Mesenchymal stem cell (in vitro differentiated cells and primary cell): ENCODE results near the gene PLEKHS1.

Experiments used
- DNase-seq: peaks from one replicate; pipeline ENCODE4 v3.0.0-alpha.2; 2013
- H2AFZ ChIP-seq: one replicate; pipeline ENCODE4 v1.6.1; 2013; ENCODE audit warnings: low read depth, mild to moderate bottlenecking, control low read depth, inconsistent platforms, low read length, moderate library complexity
- H2AK5ac ChIP-seq: 2 replicates; pipeline ENCODE4 v1.6.1; 2013; ENCODE audit warnings: low read length, moderate library complexity, mild to moderate bottlenecking, inconsistent platforms; ENCODE audit not compliant: severe bottlenecking
- H2BK120ac ChIP-seq: one replicate; pipeline ENCODE4 v1.6.1; 2013; ENCODE audit warnings: low read depth, mild to moderate bottlenecking, inconsistent platforms, low read length, moderate library complexity
- H2BK12ac ChIP-seq, 2 experiments: one replicate each; pipeline ENCODE4 v1.6.1; 2013; ENCODE audit warnings: inconsistent platforms in 2 of 2, low read length in 2 of 2, mild to moderate bottlenecking in 2 of 2, moderate library complexity in 2 of 2, control low read depth in 1 of 2
- H2BK15ac ChIP-seq: one replicate; pipeline ENCODE4 v1.6.1; 2013; ENCODE audit warnings: mild to moderate bottlenecking, low read depth, inconsistent platforms; ENCODE audit not compliant: poor library complexity, severe bottlenecking
- H2BK5ac ChIP-seq: 2 replicates; pipeline ENCODE4 v1.6.1; 2013; ENCODE audit warnings: low read depth, mild to moderate bottlenecking, low read length, control low read depth, inconsistent platforms; ENCODE audit not compliant: poor library complexity, severe bottlenecking
- H3K14ac ChIP-seq, 2 experiments: one replicate each; pipeline ENCODE4 v1.6.1; 2013; ENCODE audit warnings: inconsistent platforms in 2 of 2, low read length in 2 of 2, control low read depth in 1 of 2, mild to moderate bottlenecking in 1 of 2, moderate library complexity in 1 of 2
- H3K18ac ChIP-seq, 2 experiments: one replicate each; pipeline ENCODE4 v1.6.1; 2013; ENCODE audit warnings: inconsistent platforms in 2 of 2, low read length in 2 of 2, control low read depth in 1 of 2, low read depth in 1 of 2, mild to moderate bottlenecking in 1 of 2
- H3K23ac ChIP-seq, 2 experiments: one replicate each; pipeline ENCODE4 v1.6.1; 2013; ENCODE audit warnings: inconsistent platforms in 2 of 2, low read length in 2 of 2, mild to moderate bottlenecking in 2 of 2, moderate library complexity in 2 of 2, control low read depth in 1 of 2
- H3K27ac ChIP-seq: 2 replicates; pipeline ENCODE4 v1.5.1; 2013; ENCODE audit warnings: mild to moderate bottlenecking, moderate library complexity, low read length, control low read depth, inconsistent platforms; ENCODE audit not compliant: poor library complexity, severe bottlenecking
- H3K27me3 ChIP-seq, 2 experiments: 2 replicates each; pipeline versions ENCODE4 v1.6.1 to v1.7.0; 2013; ENCODE audit warnings: low read length in 2 of 2, mild to moderate bottlenecking in 2 of 2, moderate library complexity in 2 of 2, control low read depth in 1 of 2, inconsistent platforms in 1 of 2; ENCODE audit not compliant: control insufficient read depth in 1 of 2, insufficient read depth in 1 of 2
- H3K36me3 ChIP-seq, 2 experiments: 2 replicates each; pipeline versions ENCODE4 v1.6.1 to v1.7.0; 2013; ENCODE audit warnings: low read length in 2 of 2, control low read depth in 1 of 2, inconsistent platforms in 1 of 2, low read depth in 1 of 2, mild to moderate bottlenecking in 1 of 2; ENCODE audit not compliant: insufficient read depth in 2 of 2, control insufficient read depth in 1 of 2
- H3K4ac ChIP-seq, 2 experiments: one replicate each; pipeline ENCODE4 v1.6.1; 2013; ENCODE audit warnings: inconsistent platforms in 2 of 2, low read length in 2 of 2, mild to moderate bottlenecking in 2 of 2, moderate library complexity in 2 of 2, control low read depth in 1 of 2, low read depth in 1 of 2
- H3K4me1 ChIP-seq: 2 replicates; pipeline ENCODE4 v1.6.1; 2013; ENCODE audit warnings: low read depth, low read length, control low read depth; ENCODE audit not compliant: control insufficient read depth, insufficient read depth
- H3K4me2 ChIP-seq: 2 replicates; pipeline ENCODE4 v1.6.1; 2013; ENCODE audit warnings: low read length, mild to moderate bottlenecking, inconsistent platforms; ENCODE audit not compliant: poor library complexity, severe bottlenecking
- H3K4me3 ChIP-seq, 2 experiments: 2 replicates each; pipeline versions ENCODE4 v1.5.1 to v1.7.0; 2013; ENCODE audit warnings: low read length in 2 of 2, mild to moderate bottlenecking in 2 of 2, control low read depth in 1 of 2, low read depth in 1 of 2; ENCODE audit not compliant: insufficient read depth in 1 of 2
- H3K79me1 ChIP-seq: replicated peaks from 2 replicates; pipeline ENCODE4 v1.6.1; 2013; ENCODE audit warnings: mild to moderate bottlenecking, control low read depth, low read length, inconsistent platforms; ENCODE audit not compliant: poor library complexity, severe bottlenecking
- H3K9ac ChIP-seq: 2 replicates; pipeline ENCODE4 v1.7.0; 2013; ENCODE audit warnings: mild to moderate bottlenecking, low read length, moderate library complexity
- H3K9me3 ChIP-seq: 2 replicates; pipeline ENCODE4 v1.7.0; 2013; ENCODE audit warnings: mild to moderate bottlenecking, low read length; ENCODE audit not compliant: control insufficient read depth
- H4K8ac ChIP-seq: one replicate; pipeline ENCODE4 v1.6.1; 2013; ENCODE audit warnings: inconsistent platforms, mild to moderate bottlenecking, low read length, moderate library complexity
- H4K91ac ChIP-seq: one replicate; pipeline ENCODE4 v1.6.1; 2013; ENCODE audit warnings: mild to moderate bottlenecking, low read length, inconsistent platforms
- WGBS: methylation state at CpG from one replicate; pipeline ENCODE4 v1.1.7; 2013; ENCODE audit warnings: mixed read lengths; 5-methylcytosine and 5-hydroxymethylcytosine counted together

Gene PLEKHS1

DNA sequence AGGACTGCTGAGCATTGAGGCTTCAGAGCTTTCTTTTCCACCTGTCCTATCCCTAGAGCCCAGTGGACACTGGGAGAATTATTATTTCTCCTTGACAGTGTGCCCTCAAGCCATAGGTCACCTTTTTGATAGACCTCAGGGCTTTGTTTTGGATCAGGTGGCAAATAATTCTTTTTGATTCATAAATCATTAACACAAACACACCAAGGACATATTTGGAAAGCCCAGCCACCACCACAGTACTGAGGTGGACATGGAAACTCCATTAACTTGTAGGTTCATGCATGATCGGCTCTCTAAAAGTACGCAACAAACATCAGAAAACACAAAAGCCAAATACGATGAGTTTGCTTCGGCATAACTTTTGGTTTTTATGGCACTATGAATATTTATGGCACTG is 17.8 kb upstream of the PLEKHS1 start:
- H3K23ac ChIP-seq: no peak overlapping the region
- H3K36me3 ChIP-seq: peaks cover 11 to 26% of the 10 kb centered on the region in 2 experiments
- 100% methylated on average over 2 of the region's 4 CpGs for WGBS
- no peaks in the 10 kb centered on the region for H3K9me3 ChIP-seq
- no peak overlapping the region for H2BK12ac ChIP-seq
- H2BK15ac ChIP-seq: no peak overlapping the region
- H3K4me1 ChIP-seq: peaks cover 4% of the 10 kb centered on the region
- no peak overlapping the region for H4K8ac ChIP-seq
- no peak overlapping the region for H2AK5ac ChIP-seq
- H3K14ac ChIP-seq: no peak overlapping the region
- no peak overlapping the region for H3K27ac ChIP-seq
- no peak overlapping the region for H3K4ac ChIP-seq
- H3K79me1 ChIP-seq: no peaks in the 10 kb centered on the region
- no peak overlapping the region for H4K91ac ChIP-seq
- no peak overlapping the region for H2BK5ac ChIP-seq
- H3K9ac ChIP-seq: no peak overlapping the region
- no peak overlapping the region for H3K4me3 ChIP-seq
- no peak overlapping the region for H3K4me2 ChIP-seq
- H3K18ac ChIP-seq: no peak overlapping the region
- no peak for DNase-seq
- H2BK120ac ChIP-seq: no peak overlapping the region
- peaks cover 0 to 5% of the 10 kb centered on the region in 2 experiments for H3K27me3 ChIP-seq
- no peak overlapping the region for H2AFZ ChIP-seq

DNA sequence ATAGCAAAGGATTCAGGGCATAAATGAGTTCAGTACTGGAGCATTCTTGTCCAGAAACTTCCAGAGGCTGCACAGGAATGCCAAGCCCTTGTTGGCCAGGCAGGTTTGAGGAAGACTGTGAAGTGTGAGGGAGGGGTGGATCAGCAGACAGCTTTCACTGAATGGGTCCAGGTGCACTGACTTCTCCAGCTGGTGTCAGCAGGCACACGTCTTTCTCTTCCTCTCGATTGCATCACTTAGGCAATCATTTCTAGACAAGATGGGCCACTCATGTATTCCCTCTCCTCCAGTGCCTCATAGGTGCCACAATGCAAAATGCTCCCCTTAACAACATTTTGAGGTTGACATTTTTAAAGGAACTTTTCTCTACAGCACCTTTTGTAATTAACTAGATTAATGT is 15.6 kb upstream of the PLEKHS1 start:
- peak; percentile 33 for DNase-seq
- peaks cover 6 to 14% of the 10 kb centered on the region in 2 experiments for H3K27me3 ChIP-seq
- no peak overlapping the region for H3K18ac ChIP-seq

DNA sequence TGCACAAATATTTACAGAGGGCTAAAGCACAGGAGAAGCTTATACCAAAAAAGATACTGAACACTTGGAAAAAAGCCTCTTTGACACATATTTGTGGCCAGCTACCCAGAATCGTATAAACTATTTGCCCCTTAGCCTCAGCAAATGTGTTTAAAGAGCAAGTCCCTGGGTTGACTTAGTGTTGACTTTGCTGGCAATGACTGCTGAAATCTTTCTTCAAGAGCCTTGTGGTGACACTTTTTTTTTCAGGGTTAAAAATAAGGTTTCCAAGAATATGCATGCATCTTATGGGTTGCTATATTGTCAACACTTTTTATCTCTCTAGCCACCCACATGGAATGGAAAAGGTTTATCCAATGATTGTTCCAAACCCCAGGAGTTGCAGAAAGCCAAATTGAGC is 14.9 kb upstream of the PLEKHS1 start:
- no peak overlapping the region for H3K4ac ChIP-seq
- no peak overlapping the region for H4K91ac ChIP-seq
- H3K4me1 ChIP-seq: peaks cover 4% of the 10 kb centered on the region
- H2BK120ac ChIP-seq: no peak overlapping the region
- no peak overlapping the region for H3K27ac ChIP-seq
- peak; percentile 82 for DNase-seq
- H2AFZ ChIP-seq: no peak overlapping the region
- H3K4me2 ChIP-seq: no peak overlapping the region
- H3K36me3 ChIP-seq: peaks cover 0 to under 1% of the 10 kb centered on the region in 2 experiments
- no peak overlapping the region for H3K23ac ChIP-seq
- H2BK12ac ChIP-seq: no peak overlapping the region
- no peak overlapping the region for H3K4me3 ChIP-seq
- no peak overlapping the region for H3K14ac ChIP-seq
- no peak overlapping the region for H2AK5ac ChIP-seq
- 0% methylated on average over 1 of the region's 1 CpG for WGBS
- no peak overlapping the region for H3K18ac ChIP-seq
- H2BK5ac ChIP-seq: no peak overlapping the region
- H2BK15ac ChIP-seq: no peak overlapping the region
- no peaks in the 10 kb centered on the region for H3K79me1 ChIP-seq
- no peak overlapping the region for H3K9ac ChIP-seq
- no peaks in the 10 kb centered on the region for H3K9me3 ChIP-seq
- H3K27me3 ChIP-seq: peaks cover 6 to 14% of the 10 kb centered on the region in 2 experiments
- H4K8ac ChIP-seq: no peak overlapping the region

More for the DNA sequence above, 15.6 kb upstream of the PLEKHS1 start:
- Histone ChIP-seq H3K4me3 (no peak overlapping the region), H3K14ac (no peak overlapping the region), H3K23ac (no peak overlapping the region), H2AK5ac (no peak overlapping the region), H2AFZ (no peak overlapping the region), H3K36me3 (peaks cover 0 to 4% of the 10 kb centered on the region in 2 experiments), H3K4me2 (no peak overlapping the region), H4K91ac (no peak overlapping the region), H4K8ac (no peak overlapping the region), H3K4ac (no peak overlapping the region), H3K4me1 (peaks cover 4% of the 10 kb centered on the region), H2BK120ac (no peak overlapping the region), H2BK12ac (no peak overlapping the region), H3K79me1 (no peaks in the 10 kb centered on the region), H3K9ac (no peak overlapping the region), H3K9me3 (no peaks in the 10 kb centered on the region), H2BK5ac (no peak overlapping the region), H3K27ac (no peak overlapping the region), H2BK15ac (no peak overlapping the region)
- 47% methylated on average over 2 of the region's 2 CpGs for WGBS

GRCh38 chr10:113739031-113739430 is 12.5 kb upstream of the PLEKHS1 start:
- H3K9me3 ChIP-seq: no peaks in the 10 kb centered on the region
- H2BK12ac ChIP-seq: no peak overlapping the region
- no peaks in the 10 kb centered on the region for H3K36me3 ChIP-seq
- H2BK15ac ChIP-seq: no peak overlapping the region
- DNase-seq: no peak
- no peak overlapping the region for H2AK5ac ChIP-seq
- H4K8ac ChIP-seq: no peak overlapping the region
- 100% methylated on average over 1 of the region's 4 CpGs for WGBS
- H3K14ac ChIP-seq: no peak overlapping the region
- no peak overlapping the region for H3K4me3 ChIP-seq
- no peak overlapping the region for H3K9ac ChIP-seq
- no peak overlapping the region for H3K4me2 ChIP-seq
- no peak overlapping the region for H2BK120ac ChIP-seq
- H3K18ac ChIP-seq: no peak overlapping the region
- H3K27me3 ChIP-seq: peaks cover 7 to 35% of the 10 kb centered on the region in 2 experiments
- no peaks in the 10 kb centered on the region for H3K79me1 ChIP-seq
- no peak overlapping the region for H3K27ac ChIP-seq
- no peak overlapping the region for H4K91ac ChIP-seq
- H3K4me1 ChIP-seq: peaks cover 4% of the 10 kb centered on the region
- no peak overlapping the region for H2AFZ ChIP-seq
- H2BK5ac ChIP-seq: no peak overlapping the region
- no peak overlapping the region for H3K4ac ChIP-seq
- no peak overlapping the region for H3K23ac ChIP-seq
